Measurements from ENCODE around the gene KRT78. TPM values are rescaled to one million over a fixed set of nuclear protein-coding genes. Genes with fewer than 3 reads are reported as not detected.

KRT78 gene
- total RNA-seq, 1 donor from 2014 or later: not detected

DNA sequence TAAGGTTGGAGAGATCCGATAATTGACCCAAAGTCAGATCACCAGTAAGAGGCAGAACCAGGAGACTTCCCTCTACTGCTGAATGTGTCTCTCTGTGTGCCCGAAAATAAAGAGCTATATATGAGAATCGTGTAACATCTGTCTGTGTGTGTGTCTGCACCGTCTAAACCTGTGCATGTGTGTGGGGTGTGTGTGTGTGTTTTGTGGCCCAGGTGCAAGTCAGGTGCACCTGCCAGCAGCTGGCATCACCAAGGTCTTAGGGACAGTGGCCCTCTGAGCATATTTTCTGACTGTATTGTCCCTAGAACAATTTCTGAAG, 24.7 kb upstream of the KRT78 start:
- peaks cover 4% of the 10 kb centered on the region for H3K27me3 Mint-ChIP-seq (ENCODE audit: low read depth)
- no peaks in the 10 kb centered on the region for H3K36me3 Mint-ChIP-seq
- peak overlapping the region; percentile 96 for H3K27ac Mint-ChIP-seq
- no peak for DNase-seq (ENCODE audit: low spot score in 2 of 2, unreplicated experiment in 2 of 2)
- H3K9me3 Mint-ChIP-seq: no peaks in the 10 kb centered on the region
- peaks cover 48% of the 10 kb centered on the region for H3K4me1 Mint-ChIP-seq
- no peak for TF ChIP-seq CTCF (IDR thresholded peaks at IDR 0.05; ENCODE audit: unreplicated experiment)
- peak overlapping the region; percentile 61 for H3K4me3 Mint-ChIP-seq

- Mint-ChIP-seq H3K36me3 (no peaks in the 10 kb centered on the region), H3K4me3 (peak overlapping the region; percentile 61), H3K27me3 (ENCODE audit: low read depth) (peaks cover 4% of the 10 kb centered on the region), H3K27ac (peak overlapping the region; percentile 96), H3K9me3 (no peaks in the 10 kb centered on the region), H3K4me1 (peaks cover 46% of the 10 kb centered on the region)
- TF ChIP-seq CTCF (IDR thresholded peaks at IDR 0.05; ENCODE audit: unreplicated experiment): no peak
- DNase-seq (ENCODE audit: low spot score in 2 of 2, unreplicated experiment in 2 of 2): no peak
These were observed 24.0 kb upstream of the KRT78 start for GRCh38 chr12:52872644-52873389.

- TF ChIP-seq CTCF (IDR thresholded peaks at IDR 0.05; ENCODE audit: unreplicated experiment): no peak
- H3K27ac Mint-ChIP-seq: peak overlapping the region; percentile 24
- no peak for DNase-seq (ENCODE audit: low spot score in 2 of 2, unreplicated experiment in 2 of 2)
- no peaks in the 10 kb centered on the region for H3K36me3 Mint-ChIP-seq
- H3K27me3 Mint-ChIP-seq (ENCODE audit: low read depth): peaks cover 4% of the 10 kb centered on the region
- H3K9me3 Mint-ChIP-seq: no peaks in the 10 kb centered on the region
- H3K4me3 Mint-ChIP-seq: no peak overlapping the region
- peaks cover 44% of the 10 kb centered on the region for H3K4me1 Mint-ChIP-seq
These were observed 22.7 kb upstream of the KRT78 start for GRCh38 chr12:52871291-52872039.

DNA sequence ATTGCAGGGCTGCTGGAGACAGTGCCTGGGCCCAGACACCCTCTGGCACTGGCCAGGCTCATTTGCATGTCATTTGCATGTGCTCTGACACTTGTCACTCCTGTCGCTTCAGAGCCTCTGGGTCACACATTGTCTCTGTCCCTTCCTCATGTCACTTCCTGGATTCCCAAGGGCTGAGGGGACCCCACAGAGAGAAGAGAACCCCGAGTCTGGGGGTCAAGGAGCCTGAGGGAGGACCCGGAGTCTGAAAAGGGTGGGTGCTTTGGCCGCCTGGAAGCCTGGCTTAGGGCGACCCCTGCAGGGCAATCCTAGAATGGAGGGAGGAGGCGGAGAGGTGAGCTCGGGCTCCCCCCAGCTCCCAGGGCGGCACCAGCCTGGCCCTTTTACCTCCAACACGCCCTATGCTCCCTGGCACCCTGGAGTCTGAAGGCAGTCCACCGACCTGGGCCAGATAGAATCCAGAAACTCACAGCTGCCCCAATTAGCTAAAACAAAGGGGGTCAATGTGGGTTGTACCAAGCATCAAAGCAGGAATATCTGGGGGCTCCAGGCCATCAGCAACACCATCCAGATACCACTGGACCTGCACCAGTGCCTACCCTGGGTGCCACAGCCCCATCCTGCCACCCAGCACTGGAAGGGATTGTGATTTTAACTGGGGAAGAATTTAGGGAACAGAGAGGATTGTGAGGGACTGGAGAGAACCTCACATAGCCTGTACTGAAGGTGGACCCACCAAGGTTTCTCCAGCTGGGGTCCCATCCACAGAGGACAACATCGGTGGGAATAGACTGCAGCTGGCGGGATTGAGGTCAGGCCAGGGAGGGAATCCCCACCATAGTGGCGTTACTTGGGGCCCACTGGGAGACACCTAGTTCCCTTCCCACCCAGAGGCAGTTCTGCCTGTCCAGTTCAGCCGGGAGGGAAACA, 21.8 kb upstream of the KRT78 start:
- no peaks in the 10 kb centered on the region for H3K9me3 Mint-ChIP-seq
- H3K4me1 Mint-ChIP-seq: peaks cover 44% of the 10 kb centered on the region
- peak; percentile 71 for TF ChIP-seq CTCF (IDR thresholded peaks at IDR 0.05; ENCODE audit: unreplicated experiment)
- H3K27me3 Mint-ChIP-seq (ENCODE audit: low read depth): peaks cover 4% of the 10 kb centered on the region
- no peak overlapping the region for H3K4me3 Mint-ChIP-seq
- peak in 1 of 2 experiments; percentile 79 for DNase-seq (ENCODE audit: low spot score in 2 of 2, unreplicated experiment in 2 of 2)
- H3K27ac Mint-ChIP-seq: peak overlapping the region; percentile 24
- no peaks in the 10 kb centered on the region for H3K36me3 Mint-ChIP-seq

- Mint-ChIP-seq H3K4me3 (no peak overlapping the region), H3K27ac (peak overlapping the region; percentile 33), H3K36me3 (no peaks in the 10 kb centered on the region), H3K27me3 (ENCODE audit: low read depth) (no peaks in the 10 kb centered on the region), H3K4me1 (peaks cover 30% of the 10 kb centered on the region), H3K9me3 (no peaks in the 10 kb centered on the region)
- no peak for DNase-seq (ENCODE audit: low spot score in 2 of 2, unreplicated experiment in 2 of 2)
- TF ChIP-seq CTCF (IDR thresholded peaks at IDR 0.05; ENCODE audit: unreplicated experiment): no peak
These were observed 18.8 kb upstream of the KRT78 start for GRCh38 chr12:52867642-52868041.
